ENCODE data around the gene SLC66A1.
"Not testable (repeated sequence)": the region's sequence is repeated elsewhere in the genome, so short reads cannot be mapped to it uniquely, and the experiment has no call there.

The SLC66A1 gene

DNA sequence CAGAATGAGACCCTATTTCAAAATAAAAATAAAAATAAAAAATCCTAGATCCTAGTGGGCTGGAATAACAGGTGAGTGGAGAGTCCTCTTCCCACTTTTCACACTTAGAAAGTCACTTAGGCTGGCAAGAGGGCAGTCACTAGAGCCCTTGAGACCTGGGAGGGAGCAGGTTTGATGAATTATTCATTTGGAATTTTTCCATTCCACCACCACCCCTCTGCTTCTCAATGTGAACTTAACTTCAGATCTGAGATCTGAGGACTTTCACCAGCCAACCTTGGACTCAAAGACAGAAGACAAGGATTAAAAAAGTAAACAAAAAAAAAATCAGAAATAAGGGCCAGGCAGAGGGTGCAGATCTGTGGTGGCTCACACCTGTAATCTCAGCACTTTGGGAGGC, 40.1 kb upstream of the SLC66A1 start:
- Histone ChIP-seq H2AFZ (ENCODE audit: low read depth) (no peak overlapping the region), H3K4me1 (ENCODE audit: low read depth, poor library complexity, severe bottlenecking) (no peaks in the 10 kb centered on the region), H3K4me3 (IDR thresholded peaks at IDR 0.05; ENCODE audit: insufficient read depth, low read depth, low read length) (no peak overlapping the region), H3K36me3 (ENCODE audit: insufficient read depth) (no peaks in the 10 kb centered on the region), H4K20me1 (ENCODE audit: insufficient read depth) (no peaks in the 10 kb centered on the region), H3K79me2 (ENCODE audit: insufficient read depth, low read depth) (no peaks in the 10 kb centered on the region), H3K27ac (no peak overlapping the region), H3K4me2 (no peak overlapping the region), H3K27me3 (ENCODE audit: insufficient read depth, low read depth) (no peaks in the 10 kb centered on the region), H3K9ac (no peak overlapping the region)
- TF ChIP-seq, protein P1, sequence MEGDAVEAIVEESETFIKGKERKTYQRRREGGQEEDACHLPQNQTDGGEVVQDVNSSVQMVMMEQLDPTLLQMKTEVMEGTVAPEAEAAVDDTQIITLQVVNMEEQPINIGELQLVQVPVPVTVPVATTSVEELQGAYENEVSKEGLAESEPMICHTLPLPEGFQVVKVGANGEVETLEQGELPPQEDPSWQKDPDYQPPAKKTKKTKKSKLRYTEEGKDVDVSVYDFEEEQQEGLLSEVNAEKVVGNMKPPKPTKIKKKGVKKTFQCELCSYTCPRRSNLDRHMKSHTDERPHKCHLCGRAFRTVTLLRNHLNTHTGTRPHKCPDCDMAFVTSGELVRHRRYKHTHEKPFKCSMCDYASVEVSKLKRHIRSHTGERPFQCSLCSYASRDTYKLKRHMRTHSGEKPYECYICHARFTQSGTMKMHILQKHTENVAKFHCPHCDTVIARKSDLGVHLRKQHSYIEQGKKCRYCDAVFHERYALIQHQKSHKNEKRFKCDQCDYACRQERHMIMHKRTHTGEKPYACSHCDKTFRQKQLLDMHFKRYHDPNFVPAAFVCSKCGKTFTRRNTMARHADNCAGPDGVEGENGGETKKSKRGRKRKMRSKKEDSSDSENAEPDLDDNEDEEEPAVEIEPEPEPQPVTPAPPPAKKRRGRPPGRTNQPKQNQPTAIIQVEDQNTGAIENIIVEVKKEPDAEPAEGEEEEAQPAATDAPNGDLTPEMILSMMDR (conservative IDR thresholded peaks at IDR 0.05; ENCODE audit: low read depth, low read length), result no peak

DNA sequence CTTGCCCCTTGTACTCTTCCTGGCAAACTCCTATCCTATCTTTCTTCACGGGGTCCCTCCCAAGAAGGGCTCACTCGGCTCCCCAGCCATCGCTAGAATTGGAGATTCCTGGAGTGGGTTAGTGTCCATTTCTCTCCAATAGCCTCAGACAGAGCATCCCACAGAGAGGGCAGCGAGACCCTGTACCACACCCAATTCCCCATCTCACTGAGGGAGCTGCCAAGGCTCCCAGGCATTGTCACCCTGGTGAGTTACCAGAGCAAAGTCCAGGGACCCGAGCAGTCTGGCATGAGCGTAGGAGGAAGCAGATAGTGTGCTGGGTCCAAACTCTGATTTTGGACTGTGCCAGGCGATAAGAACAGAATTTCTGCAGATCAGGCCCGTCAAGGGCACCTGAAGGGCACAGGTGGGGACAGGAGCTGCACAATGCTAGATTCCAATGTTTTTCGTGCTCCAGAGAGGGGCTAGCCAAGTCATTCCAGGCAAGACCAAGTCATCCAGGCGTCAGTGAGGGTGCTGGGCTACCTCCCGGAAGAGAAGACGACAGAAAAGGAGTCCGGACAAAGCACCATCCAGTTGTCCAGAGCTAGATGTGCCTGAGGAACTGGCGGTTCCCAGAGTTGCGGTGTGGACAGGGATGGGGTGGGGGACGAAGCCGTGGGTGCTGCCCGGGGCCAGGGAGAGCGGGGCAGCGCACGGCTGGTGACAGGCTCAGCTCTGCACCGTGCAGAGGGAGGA, 38.9 kb upstream of the SLC66A1 start:
- H3K9ac ChIP-seq, result no peak overlapping the region
- no peaks in the 10 kb centered on the region for H4K20me1 ChIP-seq (ENCODE audit: insufficient read depth)
- no peaks in the 10 kb centered on the region for H3K79me2 ChIP-seq (ENCODE audit: insufficient read depth, low read depth)
- H3K4me1 ChIP-seq (ENCODE audit: low read depth, poor library complexity, severe bottlenecking), result no peaks in the 10 kb centered on the region
- H3K27ac ChIP-seq, result no peak overlapping the region
- no peaks in the 10 kb centered on the region for H3K36me3 ChIP-seq (ENCODE audit: insufficient read depth)
- H3K4me2 ChIP-seq, result no peak overlapping the region
- TF ChIP-seq, protein P1 (conservative IDR thresholded peaks at IDR 0.05; ENCODE audit: low read depth, low read length), result no peak
- H3K4me3 ChIP-seq (IDR thresholded peaks at IDR 0.05; ENCODE audit: insufficient read depth, low read depth, low read length), result no peak overlapping the region
- no peak overlapping the region for H2AFZ ChIP-seq (ENCODE audit: low read depth)
- no peaks in the 10 kb centered on the region for H3K27me3 ChIP-seq (ENCODE audit: insufficient read depth, low read depth)

DNA sequence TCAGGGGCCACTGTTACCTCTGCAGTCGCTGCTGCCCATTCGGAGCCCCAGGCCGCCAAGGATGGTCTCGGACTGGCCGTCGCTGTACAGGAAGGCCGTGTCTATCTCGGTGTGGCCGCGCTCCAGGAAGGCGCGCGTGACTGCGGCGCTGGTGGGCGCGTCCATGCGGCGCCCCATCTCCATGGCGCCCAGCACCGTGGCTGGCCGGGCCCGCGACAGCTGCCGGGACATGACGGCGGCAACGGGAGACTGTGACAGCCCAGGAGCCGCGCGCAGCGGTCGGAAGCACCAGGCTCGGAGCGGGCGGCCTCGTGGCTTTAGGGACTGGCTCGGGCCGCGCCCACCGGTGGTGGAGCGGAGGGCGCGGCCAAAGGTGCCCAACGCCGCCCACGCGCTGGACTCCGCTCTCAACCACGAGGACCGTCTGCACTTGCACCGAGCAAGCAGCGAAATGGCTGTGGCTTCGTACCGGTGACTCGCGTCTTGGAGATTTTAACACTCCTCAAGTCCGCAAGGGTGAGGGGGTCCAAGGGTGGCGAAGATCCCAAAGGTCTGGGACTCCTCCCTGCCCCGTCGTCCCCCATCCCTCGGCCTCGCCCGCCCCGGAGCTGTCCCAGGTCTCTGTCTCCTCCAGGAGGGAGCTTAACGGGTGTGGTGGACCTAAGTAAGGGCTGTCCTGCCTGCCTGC, 38.1 kb upstream of the SLC66A1 start:
- H2AFZ ChIP-seq (ENCODE audit: low read depth); H3K27ac ChIP-seq; H3K4me3 ChIP-seq (IDR thresholded peaks at IDR 0.05; ENCODE audit: insufficient read depth, low read depth, low read length); H3K27me3 ChIP-seq (ENCODE audit: insufficient read depth, low read depth); H3K4me2 ChIP-seq; H3K36me3 ChIP-seq (ENCODE audit: insufficient read depth); H3K79me2 ChIP-seq (ENCODE audit: insufficient read depth, low read depth); H4K20me1 ChIP-seq (ENCODE audit: insufficient read depth); H3K9ac ChIP-seq; H3K4me1 ChIP-seq (ENCODE audit: low read depth, poor library complexity, severe bottlenecking): not testable (repeated sequence)

DNA sequence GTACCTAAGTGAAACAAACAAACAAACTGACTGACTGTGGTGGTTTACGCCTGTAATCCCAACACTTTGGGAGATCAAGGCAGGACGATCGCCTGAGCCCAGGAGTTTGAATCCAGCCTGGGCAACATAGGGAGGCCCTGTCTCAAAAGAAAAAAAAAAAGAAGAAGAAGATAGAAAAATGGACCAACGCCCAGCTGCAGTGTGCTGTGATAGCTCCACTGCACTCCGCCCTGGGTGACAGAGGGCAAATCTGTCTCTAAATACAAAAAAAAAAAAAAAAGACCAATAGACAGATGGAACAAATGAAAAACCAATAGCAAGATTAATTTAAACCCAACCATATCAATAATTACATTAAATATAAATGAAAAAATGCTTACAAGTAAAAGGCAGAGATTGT, 37.5 kb upstream of the SLC66A1 start:
- no peaks in the 10 kb centered on the region for H3K4me1 ChIP-seq (ENCODE audit: low read depth, poor library complexity, severe bottlenecking)
- H3K4me2 ChIP-seq, result no peak overlapping the region
- no peaks in the 10 kb centered on the region for H3K36me3 ChIP-seq (ENCODE audit: insufficient read depth)
- H3K4me3 ChIP-seq (IDR thresholded peaks at IDR 0.05; ENCODE audit: insufficient read depth, low read depth, low read length), result no peak overlapping the region
- H4K20me1 ChIP-seq (ENCODE audit: insufficient read depth), result no peaks in the 10 kb centered on the region
- H3K27ac ChIP-seq, result no peak overlapping the region
- TF ChIP-seq, protein P1 (conservative IDR thresholded peaks at IDR 0.05; ENCODE audit: low read depth, low read length), result no peak
- no peak overlapping the region for H3K9ac ChIP-seq
- H3K79me2 ChIP-seq (ENCODE audit: insufficient read depth, low read depth), result no peaks in the 10 kb centered on the region
- no peak overlapping the region for H2AFZ ChIP-seq (ENCODE audit: low read depth)
- no peaks in the 10 kb centered on the region for H3K27me3 ChIP-seq (ENCODE audit: insufficient read depth, low read depth)

DNA sequence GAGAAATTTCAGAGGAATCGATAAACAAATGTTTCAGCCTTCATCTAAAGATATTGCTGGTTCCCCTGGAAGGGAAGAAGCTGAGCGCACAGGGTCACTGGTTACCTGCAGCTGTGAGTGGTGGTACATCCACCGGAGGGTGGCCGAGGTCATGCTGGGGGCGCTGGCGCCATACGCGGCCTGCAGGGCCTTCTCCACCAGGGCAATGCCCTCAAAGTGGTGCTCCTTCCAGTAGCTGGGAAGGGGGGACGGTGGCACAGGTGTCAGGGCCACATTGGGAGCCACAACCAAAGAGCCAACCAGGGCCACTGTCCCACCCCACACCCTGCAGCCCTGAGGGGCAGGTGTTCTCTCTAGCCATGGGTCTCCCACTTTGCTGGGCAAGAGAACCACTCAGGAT, 28.2 kb upstream of the SLC66A1 start:
- H3K79me2 ChIP-seq (ENCODE audit: insufficient read depth, low read depth), result no peaks in the 10 kb centered on the region
- TF ChIP-seq, protein P1 (conservative IDR thresholded peaks at IDR 0.05; ENCODE audit: low read depth, low read length), result no peak

More for the DNA sequence above, 28.2 kb upstream of the SLC66A1 start:
- no peaks in the 10 kb centered on the region for H3K36me3 ChIP-seq (ENCODE audit: insufficient read depth)
- no peak overlapping the region for H3K4me3 ChIP-seq (IDR thresholded peaks at IDR 0.05; ENCODE audit: insufficient read depth, low read depth, low read length)
- H3K27ac ChIP-seq, result no peak overlapping the region
- H3K27me3 ChIP-seq (ENCODE audit: insufficient read depth, low read depth), result no peaks in the 10 kb centered on the region
- no peak overlapping the region for H2AFZ ChIP-seq (ENCODE audit: low read depth)
- no peaks in the 10 kb centered on the region for H3K4me1 ChIP-seq (ENCODE audit: low read depth, poor library complexity, severe bottlenecking)
- H3K4me2 ChIP-seq, result no peak overlapping the region
- no peak overlapping the region for H3K9ac ChIP-seq
- H4K20me1 ChIP-seq (ENCODE audit: insufficient read depth), result no peaks in the 10 kb centered on the region

Data from KMS-11 (cell line).